Testis (tissue), 3 donors: Measurements from ENCODE around the gene TMEM271. TPM values are rescaled to one million over a fixed set of nuclear protein-coding genes. Genes with fewer than 3 reads are reported as not detected.
"Not testable (repeated sequence)": the region's sequence is repeated elsewhere in the genome, so short reads cannot be mapped to it uniquely, and the experiment has no call there.

Experiments used
- DNase-seq: peaks from one replicate; pipeline ENCODE4 v3.0.0-alpha.2; 2019
- H3K27ac ChIP-seq, 2 donors: fragments of 200-600 bp; sonication (generic); one replicate each; pipeline ENCODE4 v1.5.1; 2019
- H3K27me3 ChIP-seq: fragments of 200-600 bp; sonication (generic); one replicate; pipeline ENCODE4 v1.5.1; 2019
- H3K36me3 ChIP-seq: fragments of 200-600 bp; sonication (generic); one replicate; pipeline ENCODE4 v1.5.1; 2017; ENCODE audit warnings: low read depth; ENCODE audit errors: missing control alignments
- H3K4me1 ChIP-seq: fragments of 200-600 bp; sonication (generic); one replicate; pipeline ENCODE4 v1.5.1; 2019
- H3K4me3 ChIP-seq, 2 donors: fragments of 200-600 bp; sonication (generic); one replicate each; pipeline ENCODE4 v1.5.1; 2017 to 2019
- H3K9me3 ChIP-seq: fragments of 200-600 bp; sonication (generic); one replicate; pipeline ENCODE4 v1.5.1; 2017
- CTCF ChIP-seq, 3 experiments: fragments of 450-650 bp in 2 of 3; fragments of 200-600 bp in 1 of 3; sonication (generic) in 1 of 3; IDR thresholded peaks; one replicate each; pipeline ENCODE4 v1.5.1; 2016 to 2019; ENCODE audit warnings: antibody characterized with exemption in 3 of 3, mild to moderate bottlenecking in 2 of 3, moderate library complexity in 1 of 3
- POLR2A ChIP-seq: fragments of 450-650 bp; IDR thresholded peaks from one replicate; pipeline ENCODE4 v1.6.1; 2017; ENCODE audit warnings: antibody characterized with exemption, mild to moderate bottlenecking, moderate library complexity
- WGBS, 2 donors: methylation state at CpG; one replicate each; pipeline ENCODE4 v1.1.5; 2018; 5-methylcytosine and 5-hydroxymethylcytosine counted together
- intact Hi-C: fragments of 100-400 bp; cut with DNase I; formaldehyde crosslinking; loops from one replicate; pipeline ENCODE4 v1.15.1; 2023; ENCODE audit warnings: low total_unique reads
- polyA plus RNA-seq: library from polyadenylated mRNA; stranded (reverse); fragments of 350-450 nt; fragmentation: Illumina TruSeq; extraction: RNeasy Lipid Tissue Mini Kit (QIAGEN cat#74804); gene quantifications from one replicate; pipeline ENCODE4 v1.2.3, GENCODE V29; 2014; ENCODE audit warnings: low read depth, low replicate concordance; ENCODE audit not compliant: insufficient read depth
- total RNA-seq, 2 donors: library from RNA; depleted of rRNA; stranded (reverse); fragments of >200 nt; gene quantifications; one replicate each; pipeline ENCODE4 v1.2.3, GENCODE V29; 2016

TMEM271 gene
- total and polyA plus RNA-seq, 3 donors from 2014 or later: 0.37 to 1.7 (median 1.7) TPM

- no peaks in the 10 kb centered on the region for H3K4me1 ChIP-seq
- no peaks in the 10 kb centered on the region for H3K27me3 ChIP-seq
- H3K4me3 ChIP-seq: no peak overlapping the region
- H3K9me3 ChIP-seq: no peaks in the 10 kb centered on the region
- H3K27ac ChIP-seq: no peak overlapping the region
- 84 to 88% methylated on average over 3 of the region's 3 CpGs for WGBS, 2 donors
- no peak for TF ChIP-seq CTCF (IDR thresholded peaks at IDR 0.05)
- no peak for TF ChIP-seq POLR2A
- H3K36me3 ChIP-seq: no peaks in the 10 kb centered on the region
- no peak for DNase-seq
- intact Hi-C loops: no loop called here
Observed at GRCh38 chr4:598925-599324, 22.8 kb upstream of the TMEM271 start.

- WGBS, 2 donors: 73 to 79% methylated on average over 5 of the region's 5 CpGs
- Histone ChIP-seq H3K4me3 (no peak overlapping the region), H3K9me3 (no peaks in the 10 kb centered on the region), H3K36me3 (no peaks in the 10 kb centered on the region), H3K4me1 (no peaks in the 10 kb centered on the region), H3K27me3 (no peaks in the 10 kb centered on the region), H3K27ac (no peak overlapping the region)
- intact Hi-C loops: no loop called here
- TF ChIP-seq CTCF (IDR thresholded peaks at IDR 0.05): no peak
- TF ChIP-seq POLR2A: no peak
- DNase-seq: no peak
Observed at GRCh38 chr4:592825-593520, 16.9 kb upstream of the TMEM271 start.

- H3K27me3 ChIP-seq, intact Hi-C loops: not testable (repeated sequence)
Observed at GRCh38 chr4:592178-592577, 16.1 kb upstream of the TMEM271 start.

GRCh38 chr4:590313-590841, 14.3 kb upstream of the TMEM271 start:
- H3K4me1 ChIP-seq: no peaks in the 10 kb centered on the region
- H3K4me3 ChIP-seq: no peak overlapping the region
- no peak overlapping the region for H3K27ac ChIP-seq
- DNase-seq: no peak
- no peaks in the 10 kb centered on the region for H3K27me3 ChIP-seq
- H3K9me3 ChIP-seq: no peaks in the 10 kb centered on the region
- TF ChIP-seq CTCF (IDR thresholded peaks at IDR 0.05) (no peak), POLR2A (no peak)
- intact Hi-C loops: no loop called here
- no peaks in the 10 kb centered on the region for H3K36me3 ChIP-seq
- 92% methylated on average over 12 of the region's 12 CpGs for WGBS, 2 donors

More at GRCh38 chr4:592178-592577, 16.1 kb upstream of the TMEM271 start:
- not testable (repeated sequence) for DNase-seq, H3K27ac ChIP-seq, H3K9me3 ChIP-seq, H3K4me3 ChIP-seq, H3K36me3 ChIP-seq, H3K4me1 ChIP-seq
- WGBS, 2 donors: 81 to 86% methylated on average over 13 of the region's 13 CpGs

- TF ChIP-seq CTCF (IDR thresholded peaks at IDR 0.05) (no peak), POLR2A (no peak)
- no peaks in the 10 kb centered on the region for H3K9me3 ChIP-seq
- no peaks in the 10 kb centered on the region for H3K4me1 ChIP-seq
- WGBS, 2 donors: 51 to 70% methylated on average over 16 of the region's 16 CpGs
- H3K27me3 ChIP-seq: no peaks in the 10 kb centered on the region
- intact Hi-C loops: no loop called here
- no peaks in the 10 kb centered on the region for H3K36me3 ChIP-seq
- DNase-seq: no peak
- peak overlapping the region in 1 of 2 donors; percentile 56 for H3K4me3 ChIP-seq
- H3K27ac ChIP-seq: no peak overlapping the region
Observed at GRCh38 chr4:589219-589963, 13.3 kb upstream of the TMEM271 start.
